ENCODE results near the gene SMURF2.

SMURF2 gene

DNA sequence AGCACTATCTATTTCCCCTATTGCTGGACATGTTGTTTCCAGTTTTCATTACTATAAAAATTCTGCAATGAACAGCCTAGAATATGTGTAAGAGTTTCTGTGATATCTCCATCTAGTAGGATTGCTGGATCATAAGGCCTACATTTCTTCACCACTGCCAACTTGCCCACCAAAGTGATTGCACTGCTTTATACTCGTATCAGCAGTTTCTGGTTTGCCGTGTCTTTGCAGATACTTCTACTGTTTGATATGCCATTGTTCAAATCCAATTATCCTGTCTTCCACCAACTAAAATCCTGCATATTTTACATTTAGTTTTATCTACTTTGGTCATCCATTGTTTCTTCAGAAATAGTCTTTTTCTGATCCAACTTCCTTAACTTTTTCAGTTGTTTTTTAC is 134.2 kb downstream of the SMURF2 start:
- TF ChIP-seq, protein P1, sequence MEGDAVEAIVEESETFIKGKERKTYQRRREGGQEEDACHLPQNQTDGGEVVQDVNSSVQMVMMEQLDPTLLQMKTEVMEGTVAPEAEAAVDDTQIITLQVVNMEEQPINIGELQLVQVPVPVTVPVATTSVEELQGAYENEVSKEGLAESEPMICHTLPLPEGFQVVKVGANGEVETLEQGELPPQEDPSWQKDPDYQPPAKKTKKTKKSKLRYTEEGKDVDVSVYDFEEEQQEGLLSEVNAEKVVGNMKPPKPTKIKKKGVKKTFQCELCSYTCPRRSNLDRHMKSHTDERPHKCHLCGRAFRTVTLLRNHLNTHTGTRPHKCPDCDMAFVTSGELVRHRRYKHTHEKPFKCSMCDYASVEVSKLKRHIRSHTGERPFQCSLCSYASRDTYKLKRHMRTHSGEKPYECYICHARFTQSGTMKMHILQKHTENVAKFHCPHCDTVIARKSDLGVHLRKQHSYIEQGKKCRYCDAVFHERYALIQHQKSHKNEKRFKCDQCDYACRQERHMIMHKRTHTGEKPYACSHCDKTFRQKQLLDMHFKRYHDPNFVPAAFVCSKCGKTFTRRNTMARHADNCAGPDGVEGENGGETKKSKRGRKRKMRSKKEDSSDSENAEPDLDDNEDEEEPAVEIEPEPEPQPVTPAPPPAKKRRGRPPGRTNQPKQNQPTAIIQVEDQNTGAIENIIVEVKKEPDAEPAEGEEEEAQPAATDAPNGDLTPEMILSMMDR (IDR thresholded peaks at IDR 0.05; ENCODE audit: low read depth, low read length, missing control alignments), result no peak
- Histone ChIP-seq H3K27me3 (replicated peaks) (no peaks in the 10 kb centered on the region), H3K36me3 (replicated peaks) (peaks cover 76% of the 10 kb centered on the region), H3K4me3 (ENCODE audit: low read depth, low read length) (no peak overlapping the region), H3K27ac (no peak overlapping the region)
- in situ Hi-C loops (cut with HindIII; ENCODE audit: low pct_ligation_motif_present, low sequenced_read_pairs), result no loop called here
- DNase-seq, result no peak

DNA sequence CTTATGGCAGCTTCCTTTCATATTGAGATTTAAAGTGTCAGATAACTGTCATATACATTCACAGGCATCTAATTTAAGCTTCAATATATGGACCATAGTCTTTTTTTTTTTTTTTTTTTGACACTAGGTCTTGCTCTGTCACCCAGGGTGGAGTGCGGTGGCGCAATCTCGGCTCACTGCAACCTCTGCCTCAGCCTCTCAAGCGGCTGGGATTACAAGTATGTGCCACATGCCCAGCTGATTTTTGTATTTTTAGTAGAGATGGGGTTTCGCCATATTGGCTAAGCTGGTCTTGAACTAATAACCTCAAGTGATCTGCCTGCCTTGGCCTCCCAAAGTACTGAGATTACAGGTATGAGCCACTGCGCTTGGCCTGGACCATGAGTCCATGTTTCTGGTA is 141.7 kb downstream of the SMURF2 start:
- DNase-seq, result no peak
- H3K4me3 ChIP-seq (ENCODE audit: low read depth, low read length), result no peak overlapping the region
- no peak overlapping the region for H3K27ac ChIP-seq
- TF ChIP-seq, protein P1 (IDR thresholded peaks at IDR 0.05; ENCODE audit: low read depth, low read length, missing control alignments), result no peak
- no peaks in the 10 kb centered on the region for H3K27me3 ChIP-seq (replicated peaks)
- peaks cover 63% of the 10 kb centered on the region for H3K36me3 ChIP-seq (replicated peaks)
- in situ Hi-C loops (cut with HindIII; ENCODE audit: low pct_ligation_motif_present, low sequenced_read_pairs), result no loop called here

DNA sequence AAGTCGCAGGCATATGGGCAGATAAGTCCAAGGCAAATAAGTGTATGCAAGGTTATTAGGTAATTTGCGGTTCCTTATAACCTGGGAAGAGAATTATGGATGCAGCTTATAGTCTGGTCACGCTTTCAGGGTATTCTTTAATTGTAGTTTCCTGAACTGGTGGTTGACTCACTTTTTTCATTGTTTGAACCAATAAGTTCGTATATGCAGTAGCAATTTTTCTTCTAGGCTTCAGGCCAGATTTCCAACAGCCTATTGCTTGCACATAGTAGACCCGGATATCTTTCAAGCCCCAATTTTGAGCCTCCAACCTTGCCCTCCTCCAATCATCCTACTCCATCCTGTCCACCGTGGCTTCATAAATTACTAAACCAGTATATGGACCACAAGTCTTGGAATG is 142.5 kb downstream of the SMURF2 start:
- no peak overlapping the region for H3K4me3 ChIP-seq (ENCODE audit: low read depth, low read length)
- H3K27ac ChIP-seq, result no peak overlapping the region
- H3K27me3 ChIP-seq (replicated peaks), result no peaks in the 10 kb centered on the region
- in situ Hi-C loops (cut with HindIII; ENCODE audit: low pct_ligation_motif_present, low sequenced_read_pairs), result no loop called here
- peaks cover 58% of the 10 kb centered on the region for H3K36me3 ChIP-seq (replicated peaks)
- TF ChIP-seq, protein P1 (IDR thresholded peaks at IDR 0.05; ENCODE audit: low read depth, low read length, missing control alignments), result no peak
- DNase-seq, result no peak

DNA sequence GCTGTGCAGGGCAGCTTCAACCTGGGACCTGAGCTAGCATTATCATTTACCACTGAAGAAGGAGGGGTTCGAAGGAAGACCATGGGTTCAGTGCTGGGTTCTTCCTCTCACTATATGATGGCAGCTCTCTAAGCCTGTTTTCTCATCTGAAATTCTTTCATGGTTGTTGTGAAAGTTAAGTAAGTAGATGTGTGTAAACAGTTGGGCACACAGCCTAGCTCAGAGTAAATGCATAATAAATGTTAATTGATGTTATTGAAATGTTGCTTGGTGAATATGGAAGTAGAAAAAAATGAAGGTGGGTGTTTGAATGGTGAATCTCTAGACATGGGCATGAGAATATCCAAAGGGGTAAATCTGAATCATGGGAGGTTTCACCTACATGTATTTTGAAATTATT is 146.3 kb downstream of the SMURF2 start:
- DNase-seq, result no peak
- TF ChIP-seq, protein P1 (IDR thresholded peaks at IDR 0.05; ENCODE audit: low read depth, low read length, missing control alignments), result no peak
- H3K36me3 ChIP-seq (replicated peaks), result peaks cover 59% of the 10 kb centered on the region
- no peak overlapping the region for H3K4me3 ChIP-seq (ENCODE audit: low read depth, low read length)
- no peak overlapping the region for H3K27ac ChIP-seq
- H3K27me3 ChIP-seq (replicated peaks), result no peaks in the 10 kb centered on the region
- in situ Hi-C loops (cut with HindIII; ENCODE audit: low pct_ligation_motif_present, low sequenced_read_pairs), result no loop called here

DNA sequence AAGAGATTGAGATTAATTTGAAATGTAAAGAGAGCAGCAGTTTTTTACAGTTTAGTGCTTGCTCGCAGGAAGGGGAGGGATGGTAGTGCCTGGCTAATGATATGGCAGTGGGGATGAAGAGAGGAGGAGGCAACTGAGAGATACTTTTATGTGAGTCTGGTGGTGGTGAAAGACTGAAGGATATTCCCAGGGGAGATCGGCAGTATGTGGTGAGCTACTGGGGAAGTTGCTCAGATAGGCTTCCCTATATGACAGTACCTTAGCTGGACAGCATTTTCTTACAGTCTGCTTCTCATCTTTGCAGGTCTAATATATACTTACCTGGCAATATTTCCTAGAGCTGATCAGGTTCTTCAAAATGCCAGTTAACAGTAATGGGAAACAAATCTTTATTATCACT is 146.7 kb downstream of the SMURF2 start:
- DNase-seq, result no peak
- in situ Hi-C loops (cut with HindIII; ENCODE audit: low pct_ligation_motif_present, low sequenced_read_pairs), result no loop called here
- TF ChIP-seq, protein P1 (IDR thresholded peaks at IDR 0.05; ENCODE audit: low read depth, low read length, missing control alignments), result no peak
- Histone ChIP-seq H3K27ac (no peak overlapping the region), H3K36me3 (replicated peaks) (peaks cover 58% of the 10 kb centered on the region), H3K4me3 (ENCODE audit: low read depth, low read length) (no peak overlapping the region), H3K27me3 (replicated peaks) (no peaks in the 10 kb centered on the region)

DNA sequence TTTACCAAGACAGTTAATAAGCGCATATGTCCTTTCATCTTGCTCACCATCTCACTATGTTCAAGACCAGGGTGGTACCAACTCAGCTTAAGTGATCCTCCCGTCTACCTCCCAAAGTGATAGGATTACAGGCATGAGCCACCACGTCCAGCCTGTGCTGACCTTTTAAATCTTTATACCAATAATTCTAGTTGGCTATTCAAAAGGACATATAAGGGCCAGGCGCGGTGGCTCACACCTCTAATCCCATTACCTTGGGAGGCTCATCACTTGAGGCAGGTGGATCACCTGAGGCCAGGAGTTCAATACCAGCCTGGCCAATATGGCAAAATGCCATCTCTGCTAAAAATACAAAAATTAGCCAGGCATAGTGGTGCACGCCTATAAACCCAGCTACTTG is 152.9 kb downstream of the SMURF2 start:
- Histone ChIP-seq H3K36me3 (replicated peaks) (peaks cover 42% of the 10 kb centered on the region), H3K27me3 (replicated peaks) (no peaks in the 10 kb centered on the region), H3K4me3 (ENCODE audit: low read depth, low read length) (no peak overlapping the region), H3K27ac (no peak overlapping the region)
- DNase-seq, result no peak
- TF ChIP-seq, protein P1 (IDR thresholded peaks at IDR 0.05; ENCODE audit: low read depth, low read length, missing control alignments), result no peak
- in situ Hi-C loops (cut with HindIII; ENCODE audit: low pct_ligation_motif_present, low sequenced_read_pairs), result no loop called here
